Activated CD8-positive, alpha-beta memory T cell treated with anti-CD3 and anti-CD28 coated beads for 48 hours (primary cell): Measurements from ENCODE around the gene DLG2.
"Not testable (repeated sequence)": the region's sequence is repeated elsewhere in the genome, so short reads cannot be mapped to it uniquely, and the experiment has no call there.

Source experiments
- DNase-seq, 3 experiments: peaks; one replicate each; pipeline ENCODE4 v3.0.0-alpha.2; 2020; ENCODE audit warnings: low read depth in 2 of 3, low spot score in 2 of 3

Gene DLG2

GRCh38 chr11:83630211-83630610 lies 1996.9 kb downstream of the DLG2 start:
- DNase-seq = no peak

DNA sequence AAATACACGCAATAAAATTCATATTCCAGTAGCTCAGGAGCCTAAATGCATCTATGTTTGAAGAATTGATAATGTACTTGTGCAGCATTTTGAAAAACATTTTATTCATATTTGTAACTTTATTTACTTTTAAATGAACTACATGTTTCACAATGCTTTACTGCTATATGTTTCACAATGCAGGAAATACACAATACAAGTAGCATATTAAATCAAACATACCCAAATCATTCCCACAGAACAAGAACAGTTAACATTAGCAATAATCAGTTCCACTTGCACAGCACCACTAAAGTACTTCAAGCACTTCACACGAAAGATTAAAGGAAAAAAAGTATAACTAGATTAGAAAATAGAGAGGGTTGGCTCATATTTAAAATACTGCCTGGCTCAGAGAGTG lies 1997.4 kb downstream of the DLG2 start:
- DNase-seq = no peak

DNA sequence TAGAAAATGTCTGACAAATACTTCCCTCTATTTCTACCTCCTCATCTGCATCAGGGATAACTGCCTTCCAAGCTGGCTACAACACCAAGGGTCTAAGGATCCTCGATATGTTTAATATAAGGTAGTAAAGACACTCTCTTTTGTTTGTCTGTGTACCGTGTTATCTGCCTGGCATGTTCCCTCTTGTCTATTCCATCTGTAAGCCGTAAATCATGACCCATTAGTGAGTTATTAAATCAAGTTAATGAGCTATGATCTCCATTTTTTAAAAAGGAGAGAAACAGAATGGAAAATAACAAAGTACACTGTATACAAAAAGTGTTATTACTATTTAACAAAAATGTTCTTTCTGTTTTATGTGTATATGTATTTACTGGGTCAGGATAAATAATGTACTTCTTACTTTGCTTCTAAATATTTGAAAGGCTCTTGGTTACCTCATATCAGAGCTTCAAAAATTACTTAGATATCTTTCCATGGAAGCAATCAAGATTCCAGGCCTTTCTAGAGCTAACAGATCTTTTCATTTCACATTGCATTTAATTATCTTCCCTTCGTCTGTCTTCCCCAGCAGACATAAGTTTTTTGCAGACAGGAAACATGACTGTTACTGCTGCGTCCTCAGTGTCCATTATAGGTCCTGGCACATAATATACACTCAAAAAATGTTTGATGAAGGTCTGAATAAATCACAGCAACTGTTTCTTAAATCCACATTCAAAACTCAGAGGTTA lies 1998.4 kb downstream of the DLG2 start:
- no peak for DNase-seq

- DNase-seq = no peak
Observed at GRCh38 chr11:83625336-83625735, 2001.8 kb downstream of the DLG2 start.

- no peak for DNase-seq
Observed at GRCh38 chr11:83617671-83618070, 2009.5 kb downstream of the DLG2 start.

- no peak for DNase-seq
Observed at GRCh38 chr11:83613767-83614121, 2013.4 kb downstream of the DLG2 start.

DNA sequence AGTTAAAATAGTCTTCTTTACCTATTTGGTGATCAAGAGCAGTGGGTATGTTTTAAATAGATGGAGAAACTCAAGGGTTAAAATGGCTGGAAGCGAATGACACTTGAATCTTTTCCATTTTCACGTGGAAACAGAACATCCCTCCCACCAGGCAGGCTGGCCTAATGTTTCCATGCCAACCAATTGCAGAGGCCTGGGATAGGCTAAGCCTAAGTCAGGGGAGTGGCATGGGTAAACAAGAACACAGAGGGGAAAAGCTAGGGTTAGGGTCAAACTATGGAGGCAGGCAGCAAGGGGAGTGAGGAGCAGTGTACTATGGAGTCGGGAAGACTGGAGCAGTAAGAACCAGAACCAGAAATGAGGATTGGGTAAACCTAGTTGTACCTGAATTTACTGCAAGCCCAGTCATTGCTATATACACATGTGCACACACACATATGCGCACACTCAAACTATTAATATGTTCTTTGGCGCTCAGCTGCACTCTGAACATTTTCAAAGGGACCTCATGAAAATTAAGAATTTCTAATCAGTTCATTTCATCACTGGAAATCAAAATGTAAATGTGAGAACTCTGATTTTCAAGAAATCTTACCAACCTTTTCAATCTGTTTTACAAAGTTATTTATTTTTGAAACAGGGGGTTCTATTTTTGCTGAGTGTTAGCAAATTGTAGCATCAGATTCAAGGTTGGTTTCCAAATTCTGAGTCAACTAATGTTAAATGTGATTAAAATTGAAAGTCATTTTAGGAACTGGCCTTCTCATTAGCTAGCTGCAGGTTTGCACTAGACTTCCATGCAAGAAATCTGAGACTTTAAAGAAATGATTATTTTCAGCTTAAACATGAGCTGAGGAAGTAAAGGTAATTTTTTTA lies 2014.0 kb downstream of the DLG2 start:
- DNase-seq = no peak

GRCh38 chr11:83611600-83611999 lies 2015.5 kb downstream of the DLG2 start:
- DNase-seq = no peak

- no peak for DNase-seq
Observed at GRCh38 chr11:83611031-83611430, 2016.1 kb downstream of the DLG2 start.

- no peak for DNase-seq
Observed at GRCh38 chr11:83609191-83609590, 2018.0 kb downstream of the DLG2 start.

DNA sequence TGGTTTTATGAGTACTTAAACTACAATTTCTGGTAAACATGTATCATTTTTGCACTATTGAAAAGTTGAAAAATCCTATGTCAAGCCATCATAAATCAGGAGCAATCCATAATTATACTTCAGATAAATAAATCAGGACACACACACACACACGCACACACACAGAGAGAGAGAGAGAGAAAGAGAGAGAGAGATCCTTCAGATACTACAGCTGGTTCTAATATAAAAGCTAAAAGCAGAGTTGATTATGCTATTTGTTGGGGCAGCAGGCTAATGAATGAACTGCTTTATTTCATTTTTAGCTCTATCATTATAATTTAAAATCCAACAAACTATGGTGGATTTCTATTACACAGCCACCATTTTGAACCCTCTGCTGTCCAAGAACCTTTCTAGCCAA lies 2018.6 kb downstream of the DLG2 start:
- DNase-seq = no peak

DNA sequence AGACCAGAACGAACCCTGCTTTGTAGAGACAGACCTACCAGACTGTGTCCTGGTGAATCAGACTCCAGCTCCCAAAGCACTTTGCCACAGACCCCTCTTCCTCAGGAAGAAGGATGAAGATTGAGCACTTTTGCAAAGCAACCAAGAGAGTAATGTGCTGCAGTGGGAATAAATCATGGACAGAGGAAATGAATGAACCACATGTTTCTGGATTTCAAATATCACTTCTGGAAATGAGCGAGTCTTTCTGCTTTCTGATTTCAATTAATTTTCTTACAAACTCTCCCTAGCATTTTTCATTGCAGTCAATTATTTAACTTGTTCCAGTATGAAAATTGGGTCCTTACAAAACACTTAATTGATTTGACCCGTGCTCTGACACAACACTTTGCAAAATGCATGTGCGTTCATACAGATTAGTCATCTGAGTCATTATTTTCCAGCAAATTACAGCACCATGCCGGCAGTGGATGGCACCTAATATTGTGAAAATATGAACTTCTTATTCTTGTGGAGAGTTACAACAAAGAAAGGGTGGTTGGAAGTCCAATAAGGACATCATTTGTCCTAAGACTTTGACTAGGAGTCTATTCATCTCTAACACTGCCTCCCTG lies 2025.1 kb downstream of the DLG2 start:
- DNase-seq = no peak

DNA sequence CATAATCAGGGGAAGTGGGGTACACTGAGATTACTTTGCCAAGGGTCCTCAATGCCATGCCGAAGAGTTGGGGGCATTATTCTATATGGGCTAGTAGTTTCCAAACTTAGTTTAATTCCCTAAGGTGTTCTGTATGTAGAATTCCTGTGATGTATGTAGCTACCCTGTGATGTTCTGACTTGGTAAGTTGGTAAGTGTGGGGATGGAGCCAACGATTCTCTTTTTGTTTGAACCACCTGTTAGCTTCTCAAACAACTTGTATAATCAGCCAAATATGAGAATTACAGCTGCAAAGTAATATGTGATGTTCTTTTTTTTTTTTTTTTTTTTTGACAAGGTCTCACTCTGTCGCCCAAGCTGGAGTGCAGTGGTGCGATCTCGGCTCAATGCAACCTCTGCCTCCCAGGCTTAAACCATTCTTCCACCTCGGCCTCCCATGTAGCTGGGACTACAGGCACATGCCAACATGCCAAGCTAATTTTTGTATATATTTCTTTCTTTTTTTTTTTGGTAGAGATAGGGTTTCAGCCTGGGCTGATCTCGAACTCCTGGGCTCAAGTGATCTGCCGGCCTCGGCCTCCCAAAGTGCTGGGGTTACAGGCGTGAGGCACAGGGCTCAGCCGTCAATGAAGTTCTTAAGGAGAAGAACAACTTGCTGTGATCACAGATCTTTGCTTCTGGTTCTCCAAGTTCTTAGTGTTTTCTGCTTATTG lies 2025.8 kb downstream of the DLG2 start:
- DNase-seq = no peak

DNA sequence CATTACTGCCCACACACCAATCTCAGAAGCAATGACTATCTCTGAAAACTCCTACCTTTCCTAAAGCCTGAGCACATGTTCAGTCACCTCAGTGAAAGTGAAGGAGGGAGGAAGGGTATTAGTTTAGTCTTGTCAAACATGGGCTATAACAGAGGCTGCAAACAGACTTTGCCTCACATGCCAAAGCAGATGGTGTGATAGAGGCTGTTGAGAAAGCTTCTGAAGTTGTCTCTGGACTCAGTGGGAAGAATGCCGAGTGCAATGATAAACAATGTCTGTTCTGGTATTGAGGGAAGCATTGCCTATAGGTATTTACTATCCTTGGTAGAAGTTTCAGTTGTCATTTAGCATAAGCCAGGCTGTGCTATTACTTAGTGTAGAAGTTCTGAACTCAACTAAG lies 2026.5 kb downstream of the DLG2 start:
- DNase-seq = no peak

DNA sequence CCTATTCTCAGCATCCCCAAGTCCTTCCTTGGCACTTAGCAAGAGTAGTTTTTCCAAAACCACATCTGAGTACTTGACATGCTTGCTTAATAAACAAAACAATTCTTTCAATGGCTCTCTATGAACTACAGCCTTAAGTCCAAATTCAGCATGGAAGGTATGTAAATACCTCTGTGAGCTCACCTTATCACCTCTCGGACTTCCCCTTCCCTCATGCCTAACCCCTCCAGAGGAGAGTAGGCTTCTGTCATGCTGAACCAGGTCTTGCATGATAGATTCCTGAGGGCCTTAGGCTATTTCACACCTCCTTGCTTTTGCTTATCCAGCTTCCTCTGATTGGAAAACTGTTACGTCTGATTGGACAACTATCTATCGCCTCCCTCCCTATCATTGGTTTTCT lies 2028.1 kb downstream of the DLG2 start:
- DNase-seq = no peak

DNA sequence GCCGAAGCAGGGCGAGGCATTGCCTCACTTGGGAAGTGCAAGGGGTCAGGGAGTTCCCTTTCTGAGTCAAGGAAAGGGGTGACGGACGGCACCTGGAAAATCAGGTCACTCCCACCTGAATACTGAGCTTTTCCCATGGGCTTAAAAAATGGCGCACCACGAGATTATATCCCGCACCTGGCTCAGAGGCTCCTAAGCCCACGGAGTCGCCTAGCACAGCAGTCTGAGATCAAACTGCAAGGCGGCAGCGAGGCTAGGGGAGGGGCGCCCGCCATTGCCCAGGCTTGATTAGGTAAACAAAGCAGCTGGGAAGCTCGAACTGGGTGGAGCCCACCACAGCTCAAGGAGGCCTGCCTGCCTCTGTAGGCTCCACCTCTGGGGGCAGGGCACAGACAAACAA lies 2039.3 kb downstream of the DLG2 start:
- not testable (repeated sequence) for DNase-seq

DNA sequence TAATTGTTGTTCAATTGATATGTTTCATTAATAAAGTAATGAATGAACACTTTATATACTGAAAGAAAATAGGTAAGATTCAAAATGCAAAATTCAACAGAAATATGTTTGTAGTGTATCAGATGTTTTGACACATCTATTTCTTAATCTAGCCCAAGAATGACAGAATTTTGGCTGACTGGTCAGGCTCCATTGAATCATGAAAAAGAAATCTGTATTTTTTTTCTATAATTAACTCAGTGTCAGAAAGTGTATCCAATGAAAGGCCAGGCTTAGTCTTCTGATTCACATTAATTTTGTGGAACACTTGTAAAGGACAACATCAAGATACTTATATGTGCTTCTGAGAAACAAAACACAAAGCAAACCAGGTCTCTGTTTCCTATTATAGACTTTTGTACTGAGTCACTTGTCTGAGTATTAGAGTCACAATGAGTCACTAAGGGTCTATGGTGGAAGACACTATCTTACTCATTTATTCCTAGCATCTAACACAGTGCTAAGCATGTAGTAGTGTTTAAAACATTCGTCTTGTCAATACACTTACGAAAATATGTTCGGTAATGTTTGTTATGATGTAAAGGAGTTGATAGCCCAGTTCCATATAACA lies 2043.3 kb downstream of the DLG2 start:
- DNase-seq = no peak

- no peak for DNase-seq
Observed at GRCh38 chr11:83574519-83574918, 2052.6 kb downstream of the DLG2 start.

- DNase-seq = no peak
Observed at GRCh38 chr11:83572581-83573496, 2054.3 kb downstream of the DLG2 start.

DNA sequence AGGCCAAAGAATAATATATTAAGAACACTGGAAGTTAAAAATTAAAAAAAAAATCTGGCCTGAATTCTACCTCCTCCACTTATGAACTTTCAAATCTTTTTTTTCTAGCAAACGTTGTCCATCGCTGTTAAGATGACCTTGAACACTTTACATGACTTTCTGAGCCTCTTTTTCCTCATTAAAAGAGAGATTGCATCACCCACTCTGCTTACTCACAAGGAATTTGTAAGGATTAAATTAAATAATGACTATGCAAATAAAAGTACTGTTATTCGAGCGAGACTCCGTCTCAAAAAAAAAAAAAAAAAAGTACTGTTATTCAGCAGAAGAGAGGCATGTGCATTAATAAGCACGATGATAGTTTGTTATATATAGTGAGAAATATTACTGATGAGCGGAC lies 2055.8 kb downstream of the DLG2 start:
- DNase-seq = no peak
